Measurements from ENCODE around the gene E2F6. TPM values are rescaled to one million over a fixed set of nuclear protein-coding genes. Genes with fewer than 3 reads are reported as not detected.

E2F6 gene
- total RNA-seq, 1 experiment from 2014 or later: 14.2 TPM

GRCh38 chr2:11411244-11411643 is 54.7 kb downstream of the E2F6 start:
- peaks cover 2% of the 10 kb centered on the region for H3K36me3 Mint-ChIP-seq
- H3K4me3 Mint-ChIP-seq: no peak overlapping the region
- no peak for TF ChIP-seq NR3C1 (CRISPR knock-in tag; conservative IDR thresholded peaks at IDR 0.05; ENCODE audit: low read depth)
- TF ChIP-seq TCF7 (CRISPR knock-in tag; IDR thresholded peaks at IDR 0.05; ENCODE audit: low read depth): no peak
- TF ChIP-seq, protein P1, sequence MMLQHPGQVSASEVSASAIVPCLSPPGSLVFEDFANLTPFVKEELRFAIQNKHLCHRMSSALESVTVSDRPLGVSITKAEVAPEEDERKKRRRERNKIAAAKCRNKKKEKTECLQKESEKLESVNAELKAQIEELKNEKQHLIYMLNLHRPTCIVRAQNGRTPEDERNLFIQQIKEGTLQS (CRISPR knock-in tag; conservative IDR thresholded peaks at IDR 0.05): no peak
- H3K27me3 Mint-ChIP-seq (ENCODE audit: low read depth): no peaks in the 10 kb centered on the region; the same call in 1 of the 2 replicates
- H3K27ac Mint-ChIP-seq: no peak overlapping the region
- H3K9me3 Mint-ChIP-seq: peaks cover 10% of the 10 kb centered on the region
- POLR2A ChIA-PET: interaction anchor here (1.0 kb wide), 1 partner anchor 279 kb away, joined by 4 read pairs; a partner anchor contains a TSS
- ATAC-seq (no peak), DNase-seq (ENCODE audit: low spot score) (no peak)
- CTCF ChIA-PET: interaction anchor here (0.6 to 7.3 kb wide), 27 partner anchors 8 to 579 kb away, joined by 3 to 91 read pairs (median 4); partner anchors contain the start of gene ROCK2
- no peaks in the 10 kb centered on the region for H3K4me1 Mint-ChIP-seq

- H3K4me3 Mint-ChIP-seq: no peak overlapping the region
- H3K27me3 Mint-ChIP-seq (ENCODE audit: low read depth): no peaks in the 10 kb centered on the region
- TF ChIP-seq TEAD4 (CRISPR knock-in tag; IDR thresholded peaks at IDR 0.05) (no peak), ZSCAN18 (CRISPR knock-in tag; IDR thresholded peaks at IDR 0.05) (no peak), SOX15 (CRISPR knock-in tag; IDR thresholded peaks at IDR 0.05) (no peak), CDX4 (CRISPR knock-in tag; IDR thresholded peaks at IDR 0.05; ENCODE audit: borderline replicate concordance) (no peak), ZNF416 (CRISPR knock-in tag; IDR thresholded peaks at IDR 0.05) (no peak), ZNF317 (CRISPR knock-in tag; IDR thresholded peaks at IDR 0.05; ENCODE audit: borderline replicate concordance, low read depth) (no peak), SP1 (CRISPR knock-in tag; conservative IDR thresholded peaks at IDR 0.05) (no peak), ZBTB43 (CRISPR knock-in tag; IDR thresholded peaks at IDR 0.05) (no peak), GTF2I (CRISPR knock-in tag; conservative IDR thresholded peaks at IDR 0.05) (no peak)
- TF ChIP-seq, protein P2, sequence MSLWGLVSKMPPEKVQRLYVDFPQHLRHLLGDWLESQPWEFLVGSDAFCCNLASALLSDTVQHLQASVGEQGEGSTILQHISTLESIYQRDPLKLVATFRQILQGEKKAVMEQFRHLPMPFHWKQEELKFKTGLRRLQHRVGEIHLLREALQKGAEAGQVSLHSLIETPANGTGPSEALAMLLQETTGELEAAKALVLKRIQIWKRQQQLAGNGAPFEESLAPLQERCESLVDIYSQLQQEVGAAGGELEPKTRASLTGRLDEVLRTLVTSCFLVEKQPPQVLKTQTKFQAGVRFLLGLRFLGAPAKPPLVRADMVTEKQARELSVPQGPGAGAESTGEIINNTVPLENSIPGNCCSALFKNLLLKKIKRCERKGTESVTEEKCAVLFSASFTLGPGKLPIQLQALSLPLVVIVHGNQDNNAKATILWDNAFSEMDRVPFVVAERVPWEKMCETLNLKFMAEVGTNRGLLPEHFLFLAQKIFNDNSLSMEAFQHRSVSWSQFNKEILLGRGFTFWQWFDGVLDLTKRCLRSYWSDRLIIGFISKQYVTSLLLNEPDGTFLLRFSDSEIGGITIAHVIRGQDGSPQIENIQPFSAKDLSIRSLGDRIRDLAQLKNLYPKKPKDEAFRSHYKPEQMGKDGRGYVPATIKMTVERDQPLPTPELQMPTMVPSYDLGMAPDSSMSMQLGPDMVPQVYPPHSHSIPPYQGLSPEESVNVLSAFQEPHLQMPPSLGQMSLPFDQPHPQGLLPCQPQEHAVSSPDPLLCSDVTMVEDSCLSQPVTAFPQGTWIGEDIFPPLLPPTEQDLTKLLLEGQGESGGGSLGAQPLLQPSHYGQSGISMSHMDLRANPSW (CRISPR knock-in tag; conservative IDR thresholded peaks at IDR 0.05; ENCODE audit: low read depth): no peak
- TF ChIP-seq, protein P3, sequence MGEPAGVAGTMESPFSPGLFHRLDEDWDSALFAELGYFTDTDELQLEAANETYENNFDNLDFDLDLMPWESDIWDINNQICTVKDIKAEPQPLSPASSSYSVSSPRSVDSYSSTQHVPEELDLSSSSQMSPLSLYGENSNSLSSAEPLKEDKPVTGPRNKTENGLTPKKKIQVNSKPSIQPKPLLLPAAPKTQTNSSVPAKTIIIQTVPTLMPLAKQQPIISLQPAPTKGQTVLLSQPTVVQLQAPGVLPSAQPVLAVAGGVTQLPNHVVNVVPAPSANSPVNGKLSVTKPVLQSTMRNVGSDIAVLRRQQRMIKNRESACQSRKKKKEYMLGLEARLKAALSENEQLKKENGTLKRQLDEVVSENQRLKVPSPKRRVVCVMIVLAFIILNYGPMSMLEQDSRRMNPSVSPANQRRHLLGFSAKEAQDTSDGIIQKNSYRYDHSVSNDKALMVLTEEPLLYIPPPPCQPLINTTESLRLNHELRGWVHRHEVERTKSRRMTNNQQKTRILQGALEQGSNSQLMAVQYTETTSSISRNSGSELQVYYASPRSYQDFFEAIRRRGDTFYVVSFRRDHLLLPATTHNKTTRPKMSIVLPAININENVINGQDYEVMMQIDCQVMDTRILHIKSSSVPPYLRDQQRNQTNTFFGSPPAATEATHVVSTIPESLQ (CRISPR knock-in tag; IDR thresholded peaks at IDR 0.05): no peak
- H3K36me3 Mint-ChIP-seq: no peaks in the 10 kb centered on the region
- DNase-seq (ENCODE audit: low spot score) (no peak), ATAC-seq (no peak)
- CTCF ChIA-PET: interaction anchor here (7.3 kb wide), 1 partner anchor 277 kb away, joined by 91 read pairs; a partner anchor contains a TSS
- peaks cover 4% of the 10 kb centered on the region for H3K9me3 Mint-ChIP-seq
- POLR2A ChIA-PET: no interaction called here
- no peaks in the 10 kb centered on the region for H3K4me1 Mint-ChIP-seq
- no peak overlapping the region for H3K27ac Mint-ChIP-seq
Observed at GRCh38 chr2:11410101-11410500, 55.9 kb downstream of the E2F6 start.
